ENCODE measurements around the gene CYCS. TPM values are rescaled to one million over a fixed set of nuclear protein-coding genes. Genes with fewer than 3 reads are reported as not detected.

Gene CYCS
- total and polyA plus RNA-seq, 2 of the 8 experiments (the other 6 are each of a cell fraction or from before 2014, with no cell fraction given): 48.6 to 229 TPM

DNA sequence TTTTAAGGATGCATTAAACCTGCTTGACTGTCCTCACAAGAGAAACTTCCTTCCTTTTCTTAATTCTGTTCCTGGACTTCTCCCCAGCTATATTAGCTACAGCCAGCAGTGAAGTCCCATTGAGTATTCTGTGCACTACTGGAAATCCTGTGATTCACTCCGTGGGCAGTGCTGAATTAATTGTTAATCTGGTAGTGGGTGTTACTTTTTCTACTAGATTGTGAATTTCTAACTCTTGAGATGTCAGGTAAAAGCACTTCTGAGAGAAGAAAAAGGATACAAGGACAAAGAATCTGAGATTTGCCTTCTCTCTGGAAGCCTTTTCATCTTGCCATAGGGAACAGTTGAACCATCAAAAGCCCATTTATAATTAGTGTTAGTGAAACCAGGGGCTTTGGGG is 33.9 kb downstream of the CYCS start:
- POLR2A ChIA-PET (ENCODE audit: partially characterized antibody): interaction anchor here (1.7 kb wide), 1 partner anchor 33 kb away, joined by 4 read pairs; the partner anchor contains the start of gene CYCS
- Histone ChIP-seq H4K91ac (replicated peaks; ENCODE audit: insufficient read length, low read length) (no peak overlapping the region), H3K14ac (ENCODE audit: insufficient read length) (no peak overlapping the region), H3K18ac (ENCODE audit: extremely low read depth, low read length) (no peak overlapping the region), H2BK120ac (replicated peaks; ENCODE audit: low read depth, low read length) (no peak overlapping the region), H3K36me3 (ENCODE audit: control insufficient read depth in 2 of 4, insufficient read depth in 4 of 4, low read length in 3 of 4) (no peaks in the 10 kb centered on the region), H2BK15ac (ENCODE audit: low read length) (no peak overlapping the region), H3K79me2 (ENCODE audit: control insufficient read depth in 1 of 2, insufficient read depth in 2 of 2, low read length in 2 of 2) (no peaks in the 10 kb centered on the region), H3K27me3 (replicated peaks in 1 of 4; ENCODE audit: control insufficient read depth in 3 of 4, extremely low read depth in 1 of 4, insufficient read depth in 3 of 4, low read length in 3 of 4) (no peaks in the 10 kb centered on the region), H2AK5ac (ENCODE audit: low read depth, low read length) (no peak overlapping the region), H3K4ac (replicated peaks; ENCODE audit: insufficient read length, low read depth, low read length) (no peak overlapping the region), H3K27ac (ENCODE audit: low read depth, low read length) (no peak overlapping the region), H3K9ac (replicated peaks in 1 of 4; ENCODE audit: extremely low read depth in 1 of 4, low read depth in 3 of 4, low read length in 3 of 4) (no peak overlapping the region), H2AFZ (ENCODE audit: low read length) (no peak overlapping the region), H3K79me1 (ENCODE audit: low read depth, low read length) (no peaks in the 10 kb centered on the region), H2BK5ac (ENCODE audit: low read depth, low read length) (no peak overlapping the region), H4K5ac (ENCODE audit: insufficient read length, low read depth, low read length) (no peak overlapping the region), H3K9me3 (ENCODE audit: insufficient read depth in 2 of 2, low read depth in 1 of 2, low read length in 1 of 2) (no peaks in the 10 kb centered on the region; a peak in 1 of 4 replicates), H3K56ac (replicated peaks; ENCODE audit: insufficient read length, low read depth, low read length) (no peak overlapping the region), H4K20me1 (replicated peaks in 1 of 2; ENCODE audit: control insufficient read depth in 1 of 2, insufficient read depth in 2 of 2, low read length in 2 of 2) (no peaks in the 10 kb centered on the region), H3K4me3 (ENCODE audit: extremely low read depth in 1 of 4, insufficient read depth in 2 of 4, low read depth in 3 of 4, low read length in 4 of 4) (no peak overlapping the region), H4K8ac (ENCODE audit: extremely low read depth, insufficient read depth, low read length) (no peak overlapping the region), H3K23me2 (ENCODE audit: low read depth, low read length) (no peaks in the 10 kb centered on the region), H3K23ac (ENCODE audit: insufficient read length) (no peak overlapping the region), H2BK20ac (ENCODE audit: low read length) (no peak overlapping the region), H3K4me1 (replicated peaks in 1 of 4; ENCODE audit: control insufficient read depth in 3 of 4, insufficient read depth in 4 of 4, low read length in 3 of 4) (no peaks in the 10 kb centered on the region), H3K4me2 (ENCODE audit: insufficient read depth in 1 of 2, low read depth in 2 of 2, low read length in 2 of 2) (no peak overlapping the region), H2BK12ac (ENCODE audit: low read depth, low read length) (no peak overlapping the region)
- 85% methylated on average over 1 of the region's 1 CpG; no CpG with 5 or more reads in 1 of the 2 experiments for WGBS, 2 experiments (ENCODE audit: extremely low coverage in 1 of 2, insufficient coverage in 1 of 2, insufficient read length in 1 of 2, insufficient replicate concordance in 2 of 2, low coverage in 1 of 2, low lambda C conversion rate in 2 of 2, missing lambda C conversion rate in 1 of 2)
- FAIRE-seq (no peak), DNase-seq (ENCODE audit: low read depth in 1 of 2, low spot score in 2 of 2) (no peak)
- CTCF ChIA-PET (ENCODE audit: partially characterized antibody): interaction anchor here (1.0 to 8.1 kb wide), 7 partner anchors 88 to 375 kb away, joined by 3 to 84 read pairs (median 4); no protein-coding TSS in a partner anchor
- TF ChIP-seq TEAD4 (IDR thresholded peaks at IDR 0.05; ENCODE audit: low read depth, low read length) (no peak), RBBP5 (IDR thresholded peaks at IDR 0.05; ENCODE audit: borderline replicate concordance, low read depth, low read length) (no peak), CREB1 (IDR thresholded peaks at IDR 0.05) (no peak), CBX8 (IDR thresholded peaks at IDR 0.05; ENCODE audit: borderline replicate concordance, low read depth, low read length) (no peak), CBX5 (IDR thresholded peaks at IDR 0.05; ENCODE audit: low read depth, low read length) (no peak), BRCA1 (IDR thresholded peaks at IDR 0.05; ENCODE audit: low read depth, low read length) (no peak), SAP30 (IDR thresholded peaks at IDR 0.05; ENCODE audit: insufficient read depth, insufficient replicate concordance, low read length) (no peak), YY1 (IDR thresholded peaks at IDR 0.05; ENCODE audit: low read depth, low read length) (no peak), CHD2 (IDR thresholded peaks at IDR 0.05; ENCODE audit: low read length) (no peak)
- TF ChIP-seq, protein P1, sequence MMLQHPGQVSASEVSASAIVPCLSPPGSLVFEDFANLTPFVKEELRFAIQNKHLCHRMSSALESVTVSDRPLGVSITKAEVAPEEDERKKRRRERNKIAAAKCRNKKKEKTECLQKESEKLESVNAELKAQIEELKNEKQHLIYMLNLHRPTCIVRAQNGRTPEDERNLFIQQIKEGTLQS (IDR thresholded peaks at IDR 0.05; ENCODE audit: insufficient read depth, low read depth, low read length): no peak
